WTC11 (cell line): ENCODE measurements around the gene FAU. TPM values are rescaled to one million over a fixed set of nuclear protein-coding genes. Genes with fewer than 3 reads are reported as not detected.

ENCODE experiments used
- ATAC-seq: fragments of 200-7000 bp; cut with Tn5 transposase; 2 replicates; pipeline ENCODE4 v1.10.0; 2021; ENCODE audit warnings: mild to moderate bottlenecking, moderate library complexity
- CTCF ChIA-PET: fragments of 300-600 bp; sonication (Branson Sonifier 250); formaldehyde crosslinking; loops from one replicate; lab custom pipeline; 2021; ENCODE audit warnings: antibody characterized with exemption; lab: Charles Lee
- POLR2A ChIA-PET: fragments of 350-600 bp; sonication (Branson Sonifier 250); formaldehyde crosslinking; loops from one replicate; lab custom pipeline; 2021; ENCODE audit warnings: antibody characterized with exemption; lab: Charles Lee
- DNase-seq: peaks from one replicate; pipeline ENCODE4 v3.0.0; 2021; ENCODE audit warnings: low spot score
- H3K27ac Mint-ChIP-seq: 2 replicates; pipeline ENCODE4 v1.8.0; 2021; ENCODE audit warnings: mixed read lengths
- H3K27me3 Mint-ChIP-seq: 2 replicates; pipeline ENCODE4 v1.8.0; 2021; ENCODE audit warnings: low read depth, mild to moderate bottlenecking, moderate library complexity, mixed read lengths
- H3K36me3 Mint-ChIP-seq: 2 replicates; pipeline ENCODE4 v1.8.0; 2021; ENCODE audit warnings: mixed read lengths
- H3K4me1 Mint-ChIP-seq: 2 replicates; pipeline ENCODE4 v1.8.0; 2022; ENCODE audit warnings: mixed read lengths
- H3K4me3 Mint-ChIP-seq: 2 replicates; pipeline ENCODE4 v1.8.0; 2021; ENCODE audit warnings: mild to moderate bottlenecking, moderate library complexity, mixed read lengths
- H3K9me3 Mint-ChIP-seq: 2 replicates; pipeline ENCODE4 v1.8.0; 2021; ENCODE audit warnings: mixed read lengths
- ATF1 ChIP-seq: sonication (generic); formaldehyde crosslinking; IDR thresholded peaks from 2 replicates; pipeline ENCODE4 v1.8.1; 2023; ENCODE audit warnings: mild to moderate bottlenecking, moderate library complexity, missing genetic modification reagents
- GTF2I ChIP-seq: fragments of 250-450 bp; sonication (Bioruptor Pico); conservative IDR thresholded peaks from 2 replicates; pipeline ENCODE4 v1.4.0; 2021; ENCODE audit warnings: mild to moderate bottlenecking
- IRF2 ChIP-seq: sonication (generic); formaldehyde crosslinking; IDR thresholded peaks from 2 replicates; pipeline ENCODE4 v1.8.0; 2022; ENCODE audit warnings: low read depth, missing genetic modification reagents, borderline replicate concordance
- JAZF1 ChIP-seq: fragments of 250-450 bp; sonication (Bioruptor Pico); IDR thresholded peaks from 2 replicates; pipeline ENCODE4 v1.9.0; 2021; ENCODE audit warnings: moderate library complexity, mild to moderate bottlenecking, inconsistent platforms
- JUN ChIP-seq: sonication (generic); formaldehyde crosslinking; IDR thresholded peaks from 2 replicates; pipeline ENCODE4 v1.8.0; 2023; ENCODE audit warnings: mild to moderate bottlenecking, missing genetic modification reagents
- KAT7 ChIP-seq: sonication (generic); formaldehyde crosslinking; IDR thresholded peaks from 2 replicates; pipeline ENCODE4 v1.8.1; 2023; ENCODE audit warnings: missing genetic modification reagents, mild to moderate bottlenecking, borderline replicate concordance
- MXD4 ChIP-seq: fragments of 250-450 bp; sonication (Bioruptor Pico); IDR thresholded peaks from 2 replicates; pipeline ENCODE4 v1.8.0; 2021; ENCODE audit warnings: mild to moderate bottlenecking, moderate library complexity, borderline replicate concordance
- NFATC4 ChIP-seq: fragments of 250-450 bp; sonication (Bioruptor Pico); IDR thresholded peaks from 2 replicates; pipeline ENCODE4 v1.9.0; 2021; ENCODE audit warnings: mild to moderate bottlenecking
- NFE2L1 ChIP-seq: sonication (generic); formaldehyde crosslinking; IDR thresholded peaks from 2 replicates; pipeline ENCODE4 v1.8.1; 2023; ENCODE audit warnings: missing genetic modification reagents
- NFYB ChIP-seq: sonication (generic); formaldehyde crosslinking; conservative IDR thresholded peaks from 2 replicates; pipeline ENCODE4 v1.8.0; 2022; ENCODE audit warnings: low read depth, missing genetic modification reagents
- NR3C1 ChIP-seq: sonication (generic); formaldehyde crosslinking; conservative IDR thresholded peaks from 2 replicates; pipeline ENCODE4 v1.8.1; 2023; ENCODE audit warnings: low read depth, mild to moderate bottlenecking, missing genetic modification reagents
- SP1 ChIP-seq: sonication (generic); formaldehyde crosslinking; conservative IDR thresholded peaks from 2 replicates; pipeline ENCODE4 v1.8.1; 2022; ENCODE audit warnings: missing genetic modification reagents
- TCF7 ChIP-seq: sonication (generic); formaldehyde crosslinking; IDR thresholded peaks from 2 replicates; pipeline ENCODE4 v1.8.0; 2022; ENCODE audit warnings: mild to moderate bottlenecking, low read depth, missing genetic modification reagents, moderate library complexity
- TEAD4 ChIP-seq: sonication (generic); formaldehyde crosslinking; IDR thresholded peaks from 2 replicates; pipeline ENCODE4 v1.8.0; 2022; ENCODE audit warnings: mild to moderate bottlenecking, missing genetic modification reagents
- ZNF219 ChIP-seq: sonication (generic); formaldehyde crosslinking; IDR thresholded peaks from 2 replicates; pipeline ENCODE4 v1.8.0; 2023; ENCODE audit warnings: missing genetic modification reagents, mild to moderate bottlenecking, borderline replicate concordance
- ZNF423 ChIP-seq: fragments of 250-450 bp; sonication (Bioruptor Pico); IDR thresholded peaks from 2 replicates; pipeline ENCODE4 v2.1.2; 2022; ENCODE audit warnings: mild to moderate bottlenecking, moderate library complexity
- total RNA-seq: library from RNA; stranded (reverse); gene quantifications from 3 replicates; pipeline ENCODE4 v1.2.3, GENCODE V29; 2021
- TF ChIP-seq, protein P1 (sequence below): fragments of 200-600 bp; IDR thresholded peaks from 2 replicates; pipeline ENCODE4 v1.8.0; 2022; ENCODE audit warnings: antibody characterized with exemption
- TF ChIP-seq, protein P2 (sequence below): fragments of 250-450 bp; sonication (Bioruptor Pico); IDR thresholded peaks from 2 replicates; pipeline ENCODE4 v1.9.0; 2021; ENCODE audit warnings: moderate library complexity, mild to moderate bottlenecking, inconsistent platforms, borderline replicate concordance
- TF ChIP-seq, protein P3 (sequence below): sonication (generic); formaldehyde crosslinking; IDR thresholded peaks from 2 replicates; pipeline ENCODE4 v1.8.1; 2022; ENCODE audit warnings: missing genetic modification reagents, borderline replicate concordance
- TF ChIP-seq, protein P4 (sequence below): sonication (generic); formaldehyde crosslinking; IDR thresholded peaks from 2 replicates; pipeline ENCODE4 v1.8.1; 2023; ENCODE audit warnings: mild to moderate bottlenecking, missing genetic modification reagents, moderate library complexity
- TF ChIP-seq, protein P5 (sequence below): sonication (generic); formaldehyde crosslinking; IDR thresholded peaks from 2 replicates; pipeline ENCODE4 v1.8.1; 2022; ENCODE audit warnings: low read depth, mild to moderate bottlenecking, moderate library complexity, missing genetic modification reagents, borderline replicate concordance
- TF ChIP-seq, protein P6 (sequence below): sonication (generic); formaldehyde crosslinking; IDR thresholded peaks from 2 replicates; pipeline ENCODE4 v1.8.1; 2023; ENCODE audit warnings: mild to moderate bottlenecking, missing genetic modification reagents, moderate library complexity
- TF ChIP-seq, protein P7 (sequence below): fragments of 250-450 bp; sonication (Bioruptor Pico); IDR thresholded peaks from 2 replicates; pipeline ENCODE4 v1.9.0; 2021; ENCODE audit warnings: mild to moderate bottlenecking
- TF ChIP-seq, protein P8 (sequence below): sonication (generic); formaldehyde crosslinking; conservative IDR thresholded peaks from 2 replicates; pipeline ENCODE4 v1.8.1; 2023; ENCODE audit warnings: mild to moderate bottlenecking, low read depth, missing genetic modification reagents, moderate library complexity
- TF ChIP-seq, protein P9 (sequence below): sonication (generic); formaldehyde crosslinking; IDR thresholded peaks from 2 replicates; pipeline ENCODE4 v1.8.0; 2023; ENCODE audit warnings: missing genetic modification reagents

The FAU gene
- total RNA-seq, 1 experiment from 2014 or later = 991 TPM

DNA sequence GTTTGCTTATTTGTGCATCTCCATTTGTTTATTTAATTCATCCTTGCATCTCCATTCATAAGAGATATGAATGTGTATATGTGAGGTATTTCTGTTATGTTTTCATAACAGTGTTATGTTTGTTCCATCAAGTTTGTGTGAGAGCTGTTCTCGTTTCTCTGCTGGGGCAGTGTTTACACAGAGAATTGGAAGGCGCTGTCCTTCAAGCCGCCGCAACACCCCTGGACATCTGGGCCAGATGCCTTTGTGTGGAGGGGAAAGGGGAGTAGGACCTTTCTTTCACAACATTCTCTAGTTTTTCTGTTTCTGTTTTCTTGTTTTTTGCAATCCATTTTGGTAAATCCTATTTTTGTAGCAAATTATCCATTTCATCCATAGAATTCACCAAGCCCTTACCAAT is 17.3 kb downstream of the FAU start:
- ATAC-seq (no peak), DNase-seq (no peak)
- POLR2A ChIA-PET = no interaction called here
- Mint-ChIP-seq H3K36me3 (peaks cover 3% of the 10 kb centered on the region; the same call in 1 of the 2 replicates), H3K27ac (no peak overlapping the region), H3K9me3 (no peaks in the 10 kb centered on the region), H3K4me3 (no peak overlapping the region), H3K27me3 (no peaks in the 10 kb centered on the region), H3K4me1 (no peaks in the 10 kb centered on the region)
- TF ChIP-seq JUN (no peak), ATF1 (no peak), IRF2 (CRISPR knock-in tag) (no peak), NFYB (CRISPR knock-in tag) (no peak), GTF2I (CRISPR knock-in tag) (no peak), SP1 (CRISPR knock-in tag) (no peak), NFATC4 (CRISPR knock-in tag) (no peak), TEAD4 (CRISPR knock-in tag) (no peak), TCF7 (CRISPR knock-in tag) (no peak), KAT7 (CRISPR knock-in tag) (no peak), ZNF219 (CRISPR knock-in tag) (no peak), MXD4 (no peak), ZNF423 (CRISPR knock-in tag) (no peak)
- TF ChIP-seq, protein P1, sequence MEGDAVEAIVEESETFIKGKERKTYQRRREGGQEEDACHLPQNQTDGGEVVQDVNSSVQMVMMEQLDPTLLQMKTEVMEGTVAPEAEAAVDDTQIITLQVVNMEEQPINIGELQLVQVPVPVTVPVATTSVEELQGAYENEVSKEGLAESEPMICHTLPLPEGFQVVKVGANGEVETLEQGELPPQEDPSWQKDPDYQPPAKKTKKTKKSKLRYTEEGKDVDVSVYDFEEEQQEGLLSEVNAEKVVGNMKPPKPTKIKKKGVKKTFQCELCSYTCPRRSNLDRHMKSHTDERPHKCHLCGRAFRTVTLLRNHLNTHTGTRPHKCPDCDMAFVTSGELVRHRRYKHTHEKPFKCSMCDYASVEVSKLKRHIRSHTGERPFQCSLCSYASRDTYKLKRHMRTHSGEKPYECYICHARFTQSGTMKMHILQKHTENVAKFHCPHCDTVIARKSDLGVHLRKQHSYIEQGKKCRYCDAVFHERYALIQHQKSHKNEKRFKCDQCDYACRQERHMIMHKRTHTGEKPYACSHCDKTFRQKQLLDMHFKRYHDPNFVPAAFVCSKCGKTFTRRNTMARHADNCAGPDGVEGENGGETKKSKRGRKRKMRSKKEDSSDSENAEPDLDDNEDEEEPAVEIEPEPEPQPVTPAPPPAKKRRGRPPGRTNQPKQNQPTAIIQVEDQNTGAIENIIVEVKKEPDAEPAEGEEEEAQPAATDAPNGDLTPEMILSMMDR = no peak
- TF ChIP-seq, protein P2, sequence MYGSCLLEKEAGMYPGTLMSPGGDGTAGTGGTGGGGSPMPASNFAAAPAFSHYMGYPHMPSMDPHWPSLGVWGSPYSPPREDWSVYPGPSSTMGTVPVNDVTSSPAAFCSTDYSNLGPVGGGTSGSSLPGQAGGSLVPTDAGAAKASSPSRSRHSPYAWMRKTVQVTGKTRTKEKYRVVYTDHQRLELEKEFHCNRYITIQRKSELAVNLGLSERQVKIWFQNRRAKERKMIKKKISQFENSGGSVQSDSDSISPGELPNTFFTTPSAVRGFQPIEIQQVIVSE = no peak
- TF ChIP-seq, protein P3, sequence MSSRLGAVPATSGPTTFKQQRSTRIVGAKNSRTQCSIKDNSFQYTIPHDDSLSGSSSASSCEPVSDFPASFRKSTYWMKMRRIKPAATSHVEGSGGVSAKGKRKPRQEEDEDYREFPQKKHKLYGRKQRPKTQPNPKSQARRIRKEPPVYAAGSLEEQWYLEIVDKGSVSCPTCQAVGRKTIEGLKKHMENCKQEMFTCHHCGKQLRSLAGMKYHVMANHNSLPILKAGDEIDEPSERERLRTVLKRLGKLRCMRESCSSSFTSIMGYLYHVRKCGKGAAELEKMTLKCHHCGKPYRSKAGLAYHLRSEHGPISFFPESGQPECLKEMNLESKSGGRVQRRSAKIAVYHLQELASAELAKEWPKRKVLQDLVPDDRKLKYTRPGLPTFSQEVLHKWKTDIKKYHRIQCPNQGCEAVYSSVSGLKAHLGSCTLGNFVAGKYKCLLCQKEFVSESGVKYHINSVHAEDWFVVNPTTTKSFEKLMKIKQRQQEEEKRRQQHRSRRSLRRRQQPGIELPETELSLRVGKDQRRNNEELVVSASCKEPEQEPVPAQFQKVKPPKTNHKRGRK (CRISPR knock-in tag) = no peak
- TF ChIP-seq, protein P4, sequence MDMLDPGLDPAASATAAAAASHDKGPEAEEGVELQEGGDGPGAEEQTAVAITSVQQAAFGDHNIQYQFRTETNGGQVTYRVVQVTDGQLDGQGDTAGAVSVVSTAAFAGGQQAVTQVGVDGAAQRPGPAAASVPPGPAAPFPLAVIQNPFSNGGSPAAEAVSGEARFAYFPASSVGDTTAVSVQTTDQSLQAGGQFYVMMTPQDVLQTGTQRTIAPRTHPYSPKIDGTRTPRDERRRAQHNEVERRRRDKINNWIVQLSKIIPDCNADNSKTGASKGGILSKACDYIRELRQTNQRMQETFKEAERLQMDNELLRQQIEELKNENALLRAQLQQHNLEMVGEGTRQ (CRISPR knock-in tag) = no peak
- TF ChIP-seq, protein P5, sequence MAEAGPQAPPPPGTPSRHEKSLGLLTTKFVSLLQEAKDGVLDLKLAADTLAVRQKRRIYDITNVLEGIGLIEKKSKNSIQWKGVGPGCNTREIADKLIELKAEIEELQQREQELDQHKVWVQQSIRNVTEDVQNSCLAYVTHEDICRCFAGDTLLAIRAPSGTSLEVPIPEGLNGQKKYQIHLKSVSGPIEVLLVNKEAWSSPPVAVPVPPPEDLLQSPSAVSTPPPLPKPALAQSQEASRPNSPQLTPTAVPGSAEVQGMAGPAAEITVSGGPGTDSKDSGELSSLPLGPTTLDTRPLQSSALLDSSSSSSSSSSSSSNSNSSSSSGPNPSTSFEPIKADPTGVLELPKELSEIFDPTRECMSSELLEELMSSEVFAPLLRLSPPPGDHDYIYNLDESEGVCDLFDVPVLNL (CRISPR knock-in tag) = no peak
- TF ChIP-seq, protein P6, sequence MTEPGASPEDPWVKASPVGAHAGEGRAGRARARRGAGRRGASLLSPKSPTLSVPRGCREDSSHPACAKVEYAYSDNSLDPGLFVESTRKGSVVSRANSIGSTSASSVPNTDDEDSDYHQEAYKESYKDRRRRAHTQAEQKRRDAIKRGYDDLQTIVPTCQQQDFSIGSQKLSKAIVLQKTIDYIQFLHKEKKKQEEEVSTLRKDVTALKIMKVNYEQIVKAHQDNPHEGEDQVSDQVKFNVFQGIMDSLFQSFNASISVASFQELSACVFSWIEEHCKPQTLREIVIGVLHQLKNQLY (CRISPR knock-in tag) = no peak
- TF ChIP-seq, protein P7, sequence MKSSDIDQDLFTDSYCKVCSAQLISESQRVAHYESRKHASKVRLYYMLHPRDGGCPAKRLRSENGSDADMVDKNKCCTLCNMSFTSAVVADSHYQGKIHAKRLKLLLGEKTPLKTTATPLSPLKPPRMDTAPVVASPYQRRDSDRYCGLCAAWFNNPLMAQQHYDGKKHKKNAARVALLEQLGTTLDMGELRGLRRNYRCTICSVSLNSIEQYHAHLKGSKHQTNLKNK (CRISPR knock-in tag) = no peak
- CTCF ChIA-PET = no interaction called here

DNA sequence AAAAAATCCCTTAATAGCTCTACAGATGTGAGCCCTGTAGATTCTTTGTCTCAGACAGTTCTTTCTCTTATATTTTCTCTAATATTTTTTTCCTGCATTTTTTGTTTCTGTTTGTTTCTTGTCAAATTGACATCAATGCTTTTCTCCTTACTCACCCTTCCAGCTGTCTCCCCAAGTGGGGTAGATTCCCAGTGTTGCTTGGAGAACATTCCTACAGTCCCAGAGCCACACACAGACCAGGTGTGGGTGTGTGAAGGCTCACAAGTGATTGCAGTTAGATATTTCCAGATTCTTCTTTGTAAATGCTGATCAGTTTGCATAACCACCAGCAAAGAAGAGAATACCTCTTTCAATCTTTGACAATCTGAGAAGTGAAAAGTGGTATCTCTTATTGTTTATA is 18.5 kb downstream of the FAU start:
- ChIA-PET CTCF (no interaction called here), POLR2A (interaction anchor here (1.6 kb wide), 1 partner anchor 8 kb away, joined by 3 read pairs; the partner anchor contains the start of gene TM7SF2)
- DNase-seq (no peak), ATAC-seq (no peak)
- H3K4me3 Mint-ChIP-seq = no peak overlapping the region
- no peaks in the 10 kb centered on the region for H3K4me1 Mint-ChIP-seq
- H3K27ac Mint-ChIP-seq = no peak overlapping the region
- H3K9me3 Mint-ChIP-seq = no peaks in the 10 kb centered on the region
- peaks cover 7% of the 10 kb centered on the region; the same call in 1 of the 2 replicates for H3K36me3 Mint-ChIP-seq
- no peaks in the 10 kb centered on the region for H3K27me3 Mint-ChIP-seq
- TF ChIP-seq, protein P8, sequence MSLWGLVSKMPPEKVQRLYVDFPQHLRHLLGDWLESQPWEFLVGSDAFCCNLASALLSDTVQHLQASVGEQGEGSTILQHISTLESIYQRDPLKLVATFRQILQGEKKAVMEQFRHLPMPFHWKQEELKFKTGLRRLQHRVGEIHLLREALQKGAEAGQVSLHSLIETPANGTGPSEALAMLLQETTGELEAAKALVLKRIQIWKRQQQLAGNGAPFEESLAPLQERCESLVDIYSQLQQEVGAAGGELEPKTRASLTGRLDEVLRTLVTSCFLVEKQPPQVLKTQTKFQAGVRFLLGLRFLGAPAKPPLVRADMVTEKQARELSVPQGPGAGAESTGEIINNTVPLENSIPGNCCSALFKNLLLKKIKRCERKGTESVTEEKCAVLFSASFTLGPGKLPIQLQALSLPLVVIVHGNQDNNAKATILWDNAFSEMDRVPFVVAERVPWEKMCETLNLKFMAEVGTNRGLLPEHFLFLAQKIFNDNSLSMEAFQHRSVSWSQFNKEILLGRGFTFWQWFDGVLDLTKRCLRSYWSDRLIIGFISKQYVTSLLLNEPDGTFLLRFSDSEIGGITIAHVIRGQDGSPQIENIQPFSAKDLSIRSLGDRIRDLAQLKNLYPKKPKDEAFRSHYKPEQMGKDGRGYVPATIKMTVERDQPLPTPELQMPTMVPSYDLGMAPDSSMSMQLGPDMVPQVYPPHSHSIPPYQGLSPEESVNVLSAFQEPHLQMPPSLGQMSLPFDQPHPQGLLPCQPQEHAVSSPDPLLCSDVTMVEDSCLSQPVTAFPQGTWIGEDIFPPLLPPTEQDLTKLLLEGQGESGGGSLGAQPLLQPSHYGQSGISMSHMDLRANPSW = no peak
- TF ChIP-seq, protein P9, sequence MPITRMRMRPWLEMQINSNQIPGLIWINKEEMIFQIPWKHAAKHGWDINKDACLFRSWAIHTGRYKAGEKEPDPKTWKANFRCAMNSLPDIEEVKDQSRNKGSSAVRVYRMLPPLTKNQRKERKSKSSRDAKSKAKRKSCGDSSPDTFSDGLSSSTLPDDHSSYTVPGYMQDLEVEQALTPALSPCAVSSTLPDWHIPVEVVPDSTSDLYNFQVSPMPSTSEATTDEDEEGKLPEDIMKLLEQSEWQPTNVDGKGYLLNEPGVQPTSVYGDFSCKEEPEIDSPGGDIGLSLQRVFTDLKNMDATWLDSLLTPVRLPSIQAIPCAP (CRISPR knock-in tag) = no peak
- TF ChIP-seq NFE2L1 (no peak), TCF7 (CRISPR knock-in tag) (no peak), JAZF1 (no peak), NR3C1 (CRISPR knock-in tag) (no peak)
- TF ChIP-seq, protein P2 = no peak
